NCI-H2171 treated with DMSO at 0.1 percent for 48 hours (cell line): ENCODE measurements around the gene LDHD.
"Not testable (repeated sequence)": the region's sequence is repeated elsewhere in the genome, so short reads cannot be mapped to it uniquely, and the experiment has no call there.

Experiments used
- DNase-seq: peaks from one replicate; lab custom pipeline; 2025; lab: John Stamatoyannopoulos, UW

The LDHD gene

DNA sequence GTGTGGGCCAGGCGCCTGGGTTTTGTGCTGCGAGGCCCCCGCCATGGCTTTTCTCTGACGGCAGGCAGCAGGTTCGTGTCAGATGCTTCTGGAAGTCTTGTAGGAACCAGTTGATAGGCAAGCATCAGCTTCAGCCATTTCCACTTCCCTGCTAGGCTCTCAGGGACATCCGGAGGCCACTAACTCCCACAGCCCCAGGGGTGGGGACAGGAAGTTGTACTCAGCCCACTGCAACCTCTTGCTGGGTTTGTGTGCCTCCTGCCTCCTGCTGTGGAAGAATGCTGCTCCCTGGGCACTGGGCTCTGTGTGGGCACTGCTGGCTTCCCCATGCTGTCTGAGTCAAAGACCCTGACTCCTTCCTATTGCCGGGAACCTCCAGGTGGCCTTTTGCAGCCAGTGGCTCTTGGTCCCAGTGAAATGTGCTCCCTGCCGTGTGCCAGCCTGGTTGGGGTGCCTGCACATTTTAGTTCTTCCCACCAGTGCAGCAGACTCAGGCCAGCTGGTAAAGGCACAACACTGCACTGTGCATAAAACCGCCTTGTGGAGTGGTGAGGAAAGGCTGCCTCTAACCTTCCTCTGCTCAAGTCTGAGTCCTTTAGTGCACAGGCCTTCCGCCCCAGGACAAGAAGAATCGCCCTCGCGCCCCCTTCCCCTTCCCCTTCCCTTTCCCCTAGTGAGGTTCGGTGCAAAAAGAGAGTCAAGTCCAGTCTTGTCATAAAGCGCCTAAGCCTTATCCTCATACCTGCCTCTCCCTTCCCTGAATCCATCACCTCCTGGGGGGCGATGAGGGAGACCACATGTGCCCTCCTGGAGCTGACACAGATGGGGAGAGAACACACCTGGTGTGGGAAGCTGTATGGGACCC lies 16.6 kb downstream of the LDHD start:
- peak; percentile 36 for DNase-seq

DNA sequence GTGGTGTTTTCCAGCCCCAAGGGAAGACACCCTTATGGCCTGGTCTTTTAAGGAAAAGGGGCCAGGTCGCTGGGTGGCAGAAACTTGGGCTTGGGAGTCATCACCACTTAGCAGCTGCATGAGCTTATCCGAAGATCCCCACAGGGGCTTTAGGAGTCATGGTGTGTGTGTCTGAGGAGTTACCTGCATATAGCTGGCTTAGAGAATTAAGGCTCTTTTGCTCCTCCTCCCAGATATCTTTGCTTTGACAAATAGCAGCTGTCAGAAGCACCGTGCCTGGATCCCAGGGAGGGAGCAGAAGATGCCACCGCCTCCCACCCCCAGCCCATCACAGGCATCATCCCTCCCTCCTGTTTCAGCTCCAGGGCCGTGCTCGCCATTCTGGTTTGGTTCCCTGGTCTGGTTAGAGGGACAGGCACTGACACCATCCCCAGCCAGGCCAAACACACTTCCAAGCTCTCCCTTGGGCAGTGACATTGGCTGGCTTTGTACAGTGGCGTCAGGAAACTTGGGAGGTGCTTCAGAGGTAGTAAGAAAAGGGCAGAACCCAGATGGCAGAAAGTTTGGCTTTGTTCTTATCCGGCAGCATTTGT lies 17.4 kb downstream of the LDHD start:
- no peak for DNase-seq

DNA sequence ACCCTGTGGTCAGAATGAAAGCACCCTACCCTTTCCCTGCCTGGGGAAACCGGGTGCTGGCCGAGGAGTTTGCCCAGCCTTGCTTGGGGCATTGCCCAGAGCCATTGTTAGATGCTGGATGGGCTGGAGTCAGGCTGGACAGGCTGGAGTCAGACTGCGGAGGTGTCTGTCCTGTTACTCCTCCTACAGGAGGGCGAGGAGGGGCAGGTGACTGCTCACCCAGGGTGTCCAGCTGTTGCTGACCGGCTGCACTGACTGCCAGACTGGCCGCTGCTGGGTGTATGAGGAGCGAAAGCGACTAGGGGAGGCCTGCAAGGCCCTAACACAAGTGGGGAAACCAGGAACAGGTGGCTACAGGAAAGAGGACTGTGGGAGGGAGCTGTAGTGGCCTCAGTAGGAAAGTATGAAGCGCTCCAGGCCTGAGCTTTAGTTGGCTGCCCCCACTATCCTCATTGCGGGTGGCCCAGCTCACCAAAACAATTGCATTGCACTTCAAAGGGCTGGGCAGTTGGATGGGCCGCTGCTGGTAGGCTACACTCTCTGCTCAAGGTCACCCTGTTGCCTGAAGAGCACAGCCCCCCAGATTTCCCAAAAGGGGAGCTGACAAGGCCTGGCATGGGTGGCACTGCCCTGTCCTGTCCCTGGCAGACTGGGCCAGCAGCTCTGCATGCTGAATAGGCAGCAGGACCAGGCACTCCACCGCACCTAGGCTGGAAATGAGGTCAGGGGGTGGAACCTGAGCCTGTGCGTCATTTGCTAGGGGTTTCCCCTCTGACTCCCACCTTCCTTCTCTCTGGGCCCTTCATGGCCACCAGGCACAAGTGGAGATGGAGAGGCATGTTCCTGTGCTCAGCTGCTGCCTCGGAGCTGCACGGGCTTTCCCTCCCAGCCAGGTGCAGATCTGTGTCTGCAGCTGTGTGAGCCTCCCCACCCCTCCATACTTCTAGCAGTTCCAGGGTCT lies 18.4 kb downstream of the LDHD start:
- DNase-seq: no peak

DNA sequence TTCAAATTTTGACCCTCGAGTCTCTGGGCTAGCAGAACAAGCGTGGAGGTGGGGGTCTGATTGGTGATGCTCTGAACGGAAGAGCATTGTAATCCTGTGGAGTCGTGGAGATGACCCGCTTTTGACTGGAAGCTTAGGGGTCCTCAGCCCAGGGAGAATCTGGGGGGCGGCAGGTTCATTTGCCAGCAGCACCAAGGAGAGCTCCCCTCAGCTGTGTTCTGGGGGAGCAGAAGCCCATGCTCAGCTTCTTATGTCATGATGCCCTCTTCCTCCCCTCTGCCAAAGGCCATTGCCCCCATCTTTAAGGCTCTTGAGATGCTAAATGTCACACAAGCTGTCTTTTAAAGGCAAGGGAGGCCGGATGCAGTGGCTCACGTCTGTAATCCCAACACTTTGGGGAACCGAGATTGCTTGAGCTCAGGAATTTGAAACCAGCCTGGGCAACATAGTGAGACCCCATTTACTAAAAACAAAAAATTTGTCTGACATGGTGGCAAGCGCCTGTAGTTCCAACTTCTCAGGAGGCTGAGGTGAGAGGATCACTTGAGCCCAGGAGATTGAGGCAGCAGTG lies 19.3 kb downstream of the LDHD start:
- DNase-seq: no peak

DNA sequence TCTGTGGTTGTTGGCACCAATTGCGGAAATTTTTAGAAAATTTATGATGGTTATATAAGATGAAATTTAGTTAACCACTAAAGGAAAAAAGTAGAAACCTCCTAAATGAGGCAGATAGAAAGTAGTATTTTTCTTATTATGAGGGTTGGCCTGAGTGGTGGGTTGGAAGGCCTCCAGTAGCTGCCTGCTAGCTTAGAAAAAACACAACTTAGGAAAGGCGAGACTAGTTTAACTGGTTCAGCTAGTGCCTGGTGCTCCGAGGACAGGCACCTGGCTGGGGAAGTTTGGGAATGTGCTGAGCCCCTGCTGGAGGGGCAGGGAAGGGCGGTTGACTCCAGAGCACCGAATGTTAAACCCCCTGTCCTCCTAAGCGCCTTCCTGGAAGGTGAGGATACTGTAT lies 19.9 kb downstream of the LDHD start:
- DNase-seq: no peak

DNA sequence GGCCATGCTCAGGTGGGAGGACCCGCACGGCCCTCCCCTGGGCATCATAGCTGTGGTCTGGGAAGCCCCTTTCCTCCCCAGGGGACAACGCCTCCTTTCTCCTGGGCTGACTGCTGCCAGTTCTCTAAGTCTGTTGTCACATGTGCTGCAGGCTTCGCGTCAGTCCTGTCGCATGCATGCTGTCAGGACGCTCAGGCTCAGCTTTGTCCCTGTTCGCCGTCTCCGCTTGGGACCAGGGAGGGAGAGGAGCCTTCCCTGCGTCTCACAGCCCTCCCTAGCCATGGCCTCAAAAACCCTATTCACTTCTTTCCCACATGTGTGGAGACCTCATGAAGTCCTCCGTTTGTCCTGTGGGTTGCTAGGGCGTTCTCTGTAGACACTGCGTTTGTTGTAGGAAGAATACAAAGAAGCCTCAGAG lies 21.4 kb downstream of the LDHD start:
- DNase-seq: no peak

DNA sequence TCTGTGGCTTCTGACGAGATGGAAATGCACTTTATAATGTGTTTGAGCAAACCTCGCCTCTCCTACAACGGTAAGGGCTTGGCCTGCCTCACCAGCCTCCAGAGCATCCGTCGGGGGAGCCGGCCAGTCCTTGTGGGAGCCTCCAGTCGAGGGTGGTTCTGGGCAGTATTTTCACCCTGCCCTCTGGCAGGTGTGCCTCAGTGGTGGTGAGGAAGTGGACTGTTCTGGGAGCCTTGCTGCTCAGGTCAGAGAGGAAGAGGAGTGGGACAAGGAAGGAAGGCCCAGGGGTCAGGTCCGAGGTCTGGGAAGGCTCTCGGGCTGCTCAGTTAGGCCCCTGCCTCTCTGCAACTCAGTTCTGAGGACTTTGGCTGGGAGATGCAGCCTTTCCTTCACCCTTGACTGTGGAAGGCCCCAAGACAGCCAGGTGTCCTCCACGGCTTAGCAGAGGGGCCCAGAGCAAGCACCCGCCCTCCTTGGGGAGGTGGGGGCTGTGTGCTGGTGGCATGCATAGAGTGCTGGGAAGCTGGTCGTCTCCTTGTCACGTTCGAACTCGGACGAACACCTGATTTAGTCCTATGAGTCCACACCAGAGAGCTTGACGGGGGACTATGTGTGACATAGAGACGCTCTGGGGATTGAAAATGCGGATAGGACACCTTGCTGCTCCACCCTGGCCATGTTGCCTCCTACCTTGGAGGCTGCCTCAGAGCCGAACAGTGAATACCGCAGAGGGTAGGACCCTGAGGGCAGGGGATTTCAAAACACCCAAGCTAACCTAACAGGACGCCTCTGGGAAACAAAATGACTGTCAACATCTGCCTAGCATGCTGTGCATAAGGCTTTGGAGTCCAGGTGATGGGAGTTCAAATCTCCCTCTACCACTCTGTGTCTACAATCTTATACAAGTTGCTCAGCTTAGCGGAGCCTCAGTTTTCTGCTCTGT lies 22.7 kb downstream of the LDHD start:
- DNase-seq: no peak

DNA sequence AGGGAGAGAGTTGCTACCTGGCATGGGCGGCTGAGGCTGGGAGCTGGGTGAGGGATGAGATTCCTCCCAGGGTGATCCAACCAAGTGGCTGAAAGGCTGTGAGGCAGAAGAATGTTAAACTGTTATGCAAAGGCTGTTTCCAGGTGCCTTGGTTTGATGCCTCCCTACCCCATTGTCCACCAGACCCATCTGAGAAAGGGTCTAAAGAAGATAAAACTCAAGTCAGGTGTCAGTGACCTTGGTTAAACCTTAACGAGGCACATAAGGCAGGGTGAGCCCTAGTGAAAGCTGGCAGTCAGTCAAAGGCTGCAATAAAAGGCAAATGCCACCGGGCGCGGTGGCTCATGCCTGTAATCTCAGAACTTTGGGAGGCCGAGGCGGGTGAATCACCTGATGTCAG lies 23.8 kb downstream of the LDHD start:
- no peak for DNase-seq

DNA sequence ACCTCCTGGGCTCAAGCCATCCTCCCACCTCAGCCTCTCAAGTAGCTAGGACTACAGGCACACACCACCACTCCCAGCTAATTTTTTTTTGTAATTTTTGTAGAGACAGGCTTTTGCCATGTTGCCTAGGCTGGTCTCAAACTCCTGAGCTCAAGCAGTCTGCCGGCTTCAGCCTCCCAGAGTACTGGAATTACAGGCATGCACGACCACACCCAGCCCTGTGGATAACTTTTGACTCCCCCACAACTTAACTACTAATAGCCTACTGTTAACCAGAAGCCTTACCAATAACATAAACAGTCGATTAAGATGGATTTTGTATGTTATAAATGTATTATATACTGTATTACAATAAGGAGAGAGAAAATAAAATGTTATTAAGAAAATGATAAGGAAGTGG lies 25.0 kb downstream of the LDHD start:
- DNase-seq: not testable (repeated sequence)

DNA sequence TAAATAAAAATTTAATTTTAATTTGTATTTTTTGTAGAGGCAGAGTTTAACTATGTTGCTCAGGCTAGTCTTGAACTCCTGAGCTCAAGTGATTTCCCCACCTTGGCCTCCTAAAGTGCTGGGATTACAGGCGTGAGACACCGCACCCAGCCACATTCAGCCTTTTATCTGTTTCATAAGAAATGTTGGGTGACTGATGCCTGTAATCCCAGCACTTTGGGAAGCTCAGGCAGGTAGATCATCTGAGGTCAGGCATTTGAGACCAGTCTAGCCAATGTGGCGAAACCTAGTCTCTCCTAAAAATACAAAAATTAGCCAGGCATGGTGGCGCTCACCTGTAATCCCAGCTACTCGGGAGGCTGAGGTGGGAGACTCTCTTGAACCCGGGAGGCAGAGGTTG lies 25.7 kb downstream of the LDHD start:
- not testable (repeated sequence) for DNase-seq

DNA sequence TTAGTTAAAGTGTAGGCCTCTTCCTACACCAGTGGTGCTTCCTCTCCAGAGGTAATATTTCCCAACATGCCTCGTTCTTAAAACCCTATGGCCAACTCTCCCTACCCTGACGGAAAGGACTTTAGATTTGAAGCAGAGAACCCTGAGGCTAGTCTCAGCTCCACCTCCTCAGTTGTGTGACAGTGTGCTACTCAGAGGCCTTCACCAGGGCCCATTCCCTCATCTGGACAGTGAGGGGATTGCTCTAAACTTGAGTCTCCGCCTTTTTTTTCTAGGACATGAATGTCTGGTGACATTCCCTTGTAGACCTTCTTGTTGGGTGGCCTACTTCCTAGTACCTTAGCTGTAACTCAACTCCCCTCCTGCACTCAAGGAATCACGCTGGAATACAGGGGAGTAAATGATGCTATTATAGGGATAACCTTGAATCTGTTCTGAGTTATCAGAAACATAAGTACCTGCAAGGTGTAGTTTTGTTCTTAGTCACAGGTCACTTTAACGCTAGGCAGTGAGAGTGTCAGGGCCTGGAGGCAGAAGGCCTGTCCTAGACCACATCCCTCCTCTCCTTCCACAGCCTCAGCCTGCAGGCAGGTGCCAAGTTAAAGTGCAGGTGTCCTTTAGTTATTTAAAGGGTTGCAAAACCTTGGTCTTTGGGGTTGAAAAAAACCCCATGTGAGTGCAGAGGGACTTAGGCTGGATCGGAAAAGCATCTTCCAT lies 26.9 kb downstream of the LDHD start:
- DNase-seq: no peak

DNA sequence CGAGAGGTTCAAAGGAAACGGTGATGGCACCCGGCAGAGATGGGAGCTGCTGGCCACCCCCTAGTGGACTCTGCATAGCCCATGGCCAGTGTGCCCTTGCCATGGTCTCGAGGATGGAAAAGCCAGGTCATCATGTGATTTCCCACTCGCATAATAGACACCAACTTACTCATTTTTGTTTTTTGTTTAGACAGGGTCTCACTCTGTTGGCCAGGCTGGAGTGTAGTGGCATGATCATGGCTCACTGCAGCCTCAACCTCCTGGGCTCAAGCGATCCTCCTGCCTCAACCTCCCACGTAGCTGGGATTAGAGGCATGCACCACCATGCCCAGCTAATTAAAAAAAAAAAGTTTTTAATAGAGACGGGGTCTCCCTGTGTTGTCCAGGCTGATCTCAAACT lies 27.6 kb downstream of the LDHD start:
- no peak for DNase-seq

DNA sequence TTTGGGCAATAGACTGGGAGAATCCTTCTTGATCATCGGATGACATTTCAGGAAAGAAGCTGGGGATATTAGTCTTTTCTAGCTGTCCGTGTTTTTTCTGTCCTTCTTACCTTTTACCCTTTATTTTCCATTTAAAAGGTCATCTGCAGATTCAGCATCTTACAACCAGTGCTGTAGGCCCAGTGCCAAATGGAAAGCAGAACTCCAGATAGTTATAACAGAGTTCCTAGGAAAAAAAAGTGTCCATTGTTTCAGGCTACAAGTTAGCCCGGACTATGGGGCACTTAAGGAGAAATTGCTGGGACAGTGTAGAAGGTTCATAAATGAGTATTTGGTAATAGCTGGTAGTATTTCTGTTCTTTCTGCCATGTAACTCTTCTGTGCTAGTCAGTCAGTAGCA lies 28.4 kb downstream of the LDHD start:
- no peak for DNase-seq

DNA sequence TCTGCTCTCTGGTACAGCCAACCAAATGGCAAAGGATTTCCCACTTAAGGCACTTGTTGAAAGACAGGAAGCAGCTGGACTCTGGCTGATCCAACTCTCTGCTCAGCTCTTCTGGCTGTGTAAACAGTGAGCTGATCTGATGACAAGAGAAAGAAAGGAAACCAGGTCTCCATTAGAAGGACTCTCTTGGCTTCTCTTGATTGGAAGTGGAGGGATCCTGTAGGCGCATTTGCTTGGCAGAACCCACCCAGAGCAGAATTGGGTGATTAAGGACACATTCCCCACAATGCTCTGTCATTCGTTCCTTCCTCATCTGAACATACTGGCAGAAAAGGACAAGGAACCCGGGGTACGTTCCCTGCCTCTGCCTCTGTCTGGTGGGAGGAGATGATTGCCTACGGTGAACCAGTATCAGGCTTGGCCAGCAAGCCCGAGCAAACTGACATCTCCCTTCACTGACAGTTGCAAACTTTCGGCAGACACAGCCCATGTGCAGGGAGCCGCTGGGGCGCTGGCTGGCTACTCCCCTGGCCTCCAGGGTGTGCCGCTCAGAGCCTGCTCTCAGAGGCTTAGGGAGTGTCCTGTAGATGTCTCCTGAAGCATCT lies 29.1 kb downstream of the LDHD start:
- DNase-seq: peak; percentile 45

DNA sequence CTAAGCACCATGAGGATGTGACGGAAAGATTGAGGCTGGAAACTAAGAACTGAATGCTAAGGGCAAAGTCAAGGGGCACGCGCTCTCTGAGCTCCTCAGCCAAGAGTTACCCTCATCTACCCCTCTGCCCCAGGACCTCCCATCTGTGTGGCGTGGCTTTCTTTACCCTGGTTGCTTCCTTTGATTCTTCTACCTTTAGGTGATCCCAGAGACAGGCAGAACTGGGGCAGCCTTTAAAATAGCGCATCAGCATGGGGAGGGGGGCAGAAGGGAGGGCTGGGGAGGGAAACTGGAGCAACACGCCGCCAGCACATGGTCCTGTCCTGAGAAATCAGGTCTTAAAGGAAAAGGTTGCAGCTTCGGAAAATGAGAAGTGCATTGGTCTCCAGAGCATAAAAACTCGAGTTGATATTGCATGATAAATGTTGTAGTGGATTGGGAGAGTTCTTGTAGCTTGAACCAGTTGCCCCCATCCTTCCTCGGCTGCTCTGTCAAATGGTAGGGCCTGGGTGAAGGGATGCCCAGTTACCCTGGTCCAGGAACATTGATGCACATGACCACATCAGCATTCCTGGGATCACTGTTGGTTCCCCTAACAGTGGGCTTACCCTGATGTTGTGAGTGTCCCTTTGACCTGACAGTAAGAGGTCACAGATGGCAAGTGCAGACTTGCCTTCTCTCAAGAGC lies 29.7 kb downstream of the LDHD start:
- no peak for DNase-seq

DNA sequence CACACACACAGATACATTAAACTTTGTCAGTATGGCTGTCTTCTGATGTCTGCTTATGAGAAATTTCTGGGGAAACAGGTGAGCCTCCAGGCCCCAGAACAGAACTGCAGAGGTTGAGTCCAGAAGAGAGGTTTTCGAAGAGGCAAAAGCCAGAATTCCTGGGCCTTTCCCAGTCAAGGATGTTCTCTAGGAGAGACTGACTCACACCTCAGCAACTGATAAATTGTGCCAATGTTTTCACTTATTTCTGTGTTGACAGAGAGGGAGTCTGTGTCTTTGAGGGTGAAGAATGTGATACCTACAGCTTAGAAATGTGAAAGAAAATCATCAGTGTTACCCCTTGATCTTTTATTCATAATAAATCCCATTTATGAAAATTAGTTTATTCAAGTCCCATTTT lies 30.3 kb downstream of the LDHD start:
- DNase-seq: no peak

DNA sequence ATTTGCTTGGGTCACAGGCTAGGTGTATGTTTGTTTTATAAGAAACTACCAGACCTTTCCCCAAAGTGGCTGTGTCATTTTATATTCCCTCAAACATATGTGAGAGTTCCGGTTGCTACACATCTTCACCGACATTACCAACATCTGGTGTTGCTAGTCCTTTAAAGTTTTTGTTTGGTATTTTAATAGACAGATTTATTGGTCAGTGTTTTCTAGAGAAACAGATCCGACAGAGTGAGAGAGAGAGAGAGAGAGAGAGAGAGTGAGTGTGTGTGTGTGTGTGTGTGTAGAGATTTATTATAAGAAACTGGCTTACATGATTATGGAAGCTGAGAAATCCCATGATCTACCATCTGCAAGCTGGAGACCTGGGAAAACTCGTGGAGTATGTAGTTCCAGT lies 31.0 kb downstream of the LDHD start:
- no peak for DNase-seq

DNA sequence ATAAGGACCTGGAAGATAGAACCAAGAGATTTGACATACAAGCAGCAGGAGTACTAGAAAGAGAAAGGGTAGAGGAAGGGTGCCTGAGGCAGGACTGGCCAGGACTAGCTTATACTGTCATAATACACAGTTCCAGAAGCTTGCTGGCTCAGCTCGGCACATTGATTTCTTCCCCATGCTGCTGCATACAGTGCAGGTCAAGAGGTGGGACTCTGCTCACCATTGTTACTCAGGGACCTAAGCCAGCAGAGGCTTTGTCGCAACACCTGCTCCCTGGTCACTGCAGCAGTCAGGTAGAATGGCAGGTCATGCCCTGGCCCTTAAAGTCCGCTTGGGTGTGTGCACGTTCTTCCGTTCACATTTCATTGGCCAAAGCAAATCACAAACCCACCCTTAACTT lies 32.8 kb downstream of the LDHD start:
- no peak for DNase-seq

DNA sequence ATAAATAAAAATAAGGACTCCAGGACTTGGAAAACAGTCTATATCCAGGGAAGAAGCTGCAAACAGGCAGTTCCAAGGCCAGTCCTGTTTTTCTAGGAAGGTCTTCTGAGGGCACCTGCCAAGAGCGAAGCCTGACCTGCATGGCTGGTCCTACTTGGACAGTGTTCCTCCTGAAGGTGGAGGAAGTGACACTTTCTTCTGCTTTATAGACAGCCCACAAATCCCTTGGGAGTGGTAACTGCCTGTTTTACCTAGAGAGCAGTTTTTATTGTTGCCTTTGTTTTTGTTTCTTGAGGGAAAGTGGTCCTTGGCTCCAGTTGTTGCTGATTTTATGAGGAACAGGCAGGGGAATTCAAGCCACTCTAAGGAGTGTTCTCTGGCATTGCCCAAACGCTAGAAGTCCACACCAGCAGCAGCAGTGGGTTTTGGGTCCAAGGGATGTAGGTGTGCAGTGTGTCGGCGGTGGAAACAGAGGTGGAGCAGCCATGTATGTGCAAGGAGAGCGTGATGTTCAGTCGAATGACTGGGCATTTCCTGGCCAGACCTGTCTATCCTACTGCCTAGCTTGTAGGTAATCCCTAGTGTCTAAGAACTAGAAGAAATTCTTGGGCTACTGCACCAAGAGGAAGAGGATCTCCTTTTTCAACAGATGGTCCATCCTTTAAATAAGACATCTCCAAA lies 35.3 kb downstream of the LDHD start:
- no peak for DNase-seq
